Adrenal gland (tissue), 12 donors: ENCODE results near the gene DCHS2. TPM values are rescaled to one million over a fixed set of nuclear protein-coding genes. Genes with fewer than 3 reads are reported as not detected.

ENCODE experiments used
- DNase-seq, 7 donors: peaks; one replicate each; pipeline ENCODE4 v3.0.0-alpha.2; 2019 to 2020
- H3K27ac ChIP-seq, 5 donors: fragments of 200-600 bp; sonication (generic) in 4 of 5; 1 replicate in 3 of 5; 2 replicates in 2 of 5; pipeline versions ENCODE4 v1.5.1 to v1.8.0; 2016 to 2020; ENCODE audit warnings: mild to moderate bottlenecking in 1 of 5
- H3K27me3 ChIP-seq: fragments of 200-600 bp; 2 replicates; pipeline ENCODE4 v1.8.0; 2021
- H3K36me3 ChIP-seq, 2 donors: fragments of 200-600 bp; replicated peaks in 1 of 2; 1 replicate in 1 of 2; 2 replicates in 1 of 2; pipeline versions ENCODE4 v1.5.1 to v1.8.0; 2018 to 2022
- H3K4me1 ChIP-seq, 2 donors: fragments of 200-600 bp; replicated peaks in 1 of 2; 1 replicate in 1 of 2; 2 replicates in 1 of 2; pipeline versions ENCODE4 v1.5.1 to v1.8.0; 2018 to 2021
- H3K4me3 ChIP-seq, 4 donors: fragments of 200-600 bp; sonication (generic) in 3 of 4; one replicate each; pipeline ENCODE4 v1.5.1; 2016 to 2018
- H3K9me3 ChIP-seq, 3 donors: fragments of 200-600 bp; sonication (generic) in 1 of 3; replicated peaks in 1 of 3; 1 replicate in 2 of 3; 2 replicates in 1 of 3; pipeline versions ENCODE4 v1.5.1 to v1.8.0; 2016 to 2021
- POLR2A ChIP-seq, 2 donors: fragments of 450-650 bp; IDR thresholded peaks; one replicate each; pipeline ENCODE4 v1.6.1; 2017; ENCODE audit warnings: antibody characterized with exemption in 2 of 2, mild to moderate bottlenecking in 2 of 2, moderate library complexity in 1 of 2
- WGBS, 4 donors: extraction: QIAGEN DNeasy Blood & Tissue Kit in 2 of 4; methylation state at CpG; one replicate each; pipeline versions ENCODE4 v1.1.5 to v1.1.7; 2013 to 2017; 5-methylcytosine and 5-hydroxymethylcytosine counted together
- intact Hi-C, 2 donors: fragments of 100-400 bp; cut with DNase I; formaldehyde crosslinking; loops; one replicate each; pipeline versions ENCODE4 v1.14.1 to v1.15.0; 2022 to 2023
- polyA plus RNA-seq, 3 donors: library from polyadenylated mRNA; stranded (reverse); fragments of 200-250 nt in 2 of 3; fragments of 350-450 nt in 1 of 3; fragmentation: Illumina TruSeq in 1 of 3; extraction: RNeasy Lipid Tissue Mini Kit (QIAGEN cat#74804) in 1 of 3; gene quantifications; one replicate each; pipeline ENCODE4 v1.2.3, GENCODE V29; 2013 to 2014
- total RNA-seq, 9 donors: library from RNA; depleted of rRNA in 4 of 9; stranded (reverse); fragments of >200 nt in 4 of 9; fragments of 120-200 nt in 1 of 9; fragmentation: NEBNext Ultra II Directional in 1 of 9; extraction: Animal tissue kit (Norgen Biotek cat#: 25700) in 1 of 9; gene quantifications; one replicate each; pipeline versions ENCODE4 v1.1.0 to v1.2.4, GENCODE V29; 2013 to 2023
- TF ChIP-seq, protein P1 (sequence below), 6 experiments: fragments of 450-650 bp in 4 of 6; fragments of 200-600 bp in 2 of 6; sonication (generic) in 1 of 6; IDR thresholded peaks; 1 replicate in 5 of 6; 2 replicates in 1 of 6; pipeline versions ENCODE4 v1.5.1 to v1.8.0; 2016 to 2021; ENCODE audit warnings: antibody characterized with exemption in 6 of 6, mild to moderate bottlenecking in 2 of 6, moderate library complexity in 1 of 6
- donor health status: healthy with polysubstance abuse.
- donor health status: Bipolar disorder and iron deficiency.
- donor health status: DM: yes; HTN: yes; CAD: no.
- donor health status: DM: no; HTN: no; CAD: no.
- donor health status: DM: no; HTN: no; CAD: no.
- donor health status: DM: yes; HTN: yes; CAD: no.

The DCHS2 gene
- total and polyA plus RNA-seq, 12 donors, result 0.06 to 3.3 (median 0.78) TPM; not detected in 1

DNA sequence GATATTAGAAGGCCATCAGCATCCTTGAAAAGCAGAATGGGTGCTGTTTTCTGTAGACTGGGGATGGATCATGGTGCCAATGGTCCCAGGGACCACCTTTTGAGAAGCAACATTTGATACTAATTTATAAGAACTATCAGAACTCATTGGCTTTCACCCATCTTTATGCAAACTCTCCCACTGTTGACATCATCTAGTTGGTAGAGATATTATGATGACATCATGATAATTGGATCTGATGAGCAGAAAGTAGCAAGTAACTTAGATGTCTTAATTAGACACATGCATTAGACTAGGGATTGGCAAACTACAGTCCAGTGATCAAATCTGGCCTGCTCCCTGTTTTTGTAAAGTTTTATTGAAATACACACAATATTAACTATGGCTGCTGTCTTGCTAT lies 181.0 kb downstream of the DCHS2 start:
- no peaks in the 10 kb centered on the region for H3K9me3 ChIP-seq
- no peak overlapping the region for H3K27ac ChIP-seq
- no peaks in the 10 kb centered on the region for H3K27me3 ChIP-seq
- intact Hi-C loops, result no loop called here
- H3K4me1 ChIP-seq, result no peaks in the 10 kb centered on the region
- TF ChIP-seq, protein P1, sequence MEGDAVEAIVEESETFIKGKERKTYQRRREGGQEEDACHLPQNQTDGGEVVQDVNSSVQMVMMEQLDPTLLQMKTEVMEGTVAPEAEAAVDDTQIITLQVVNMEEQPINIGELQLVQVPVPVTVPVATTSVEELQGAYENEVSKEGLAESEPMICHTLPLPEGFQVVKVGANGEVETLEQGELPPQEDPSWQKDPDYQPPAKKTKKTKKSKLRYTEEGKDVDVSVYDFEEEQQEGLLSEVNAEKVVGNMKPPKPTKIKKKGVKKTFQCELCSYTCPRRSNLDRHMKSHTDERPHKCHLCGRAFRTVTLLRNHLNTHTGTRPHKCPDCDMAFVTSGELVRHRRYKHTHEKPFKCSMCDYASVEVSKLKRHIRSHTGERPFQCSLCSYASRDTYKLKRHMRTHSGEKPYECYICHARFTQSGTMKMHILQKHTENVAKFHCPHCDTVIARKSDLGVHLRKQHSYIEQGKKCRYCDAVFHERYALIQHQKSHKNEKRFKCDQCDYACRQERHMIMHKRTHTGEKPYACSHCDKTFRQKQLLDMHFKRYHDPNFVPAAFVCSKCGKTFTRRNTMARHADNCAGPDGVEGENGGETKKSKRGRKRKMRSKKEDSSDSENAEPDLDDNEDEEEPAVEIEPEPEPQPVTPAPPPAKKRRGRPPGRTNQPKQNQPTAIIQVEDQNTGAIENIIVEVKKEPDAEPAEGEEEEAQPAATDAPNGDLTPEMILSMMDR (IDR thresholded peaks at IDR 0.05), result no peak
- no peak for TF ChIP-seq POLR2A (IDR thresholded peaks at IDR 0.05)
- no peak overlapping the region for H3K4me3 ChIP-seq
- no peak for DNase-seq
- no peaks in the 10 kb centered on the region for H3K36me3 ChIP-seq

DNA sequence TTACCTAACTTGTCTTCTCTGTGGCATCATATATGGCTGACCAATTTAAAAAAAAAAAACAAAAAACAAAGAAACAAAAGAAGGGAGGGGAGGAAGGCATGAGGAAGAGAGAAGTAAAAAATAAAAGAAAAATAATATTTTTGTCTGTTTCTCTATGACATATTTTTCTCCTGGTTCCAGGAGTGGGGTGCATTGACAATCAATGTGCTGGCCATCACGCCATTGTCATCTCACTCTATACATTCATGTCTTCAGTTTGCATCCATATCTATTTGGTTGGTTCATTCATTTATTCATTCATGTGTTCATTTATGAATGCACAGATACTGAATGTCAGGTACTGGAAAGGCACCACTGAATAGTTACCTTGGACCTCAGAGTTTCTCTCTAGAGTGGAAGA lies 183.4 kb downstream of the DCHS2 start:
- 64 to 83% (median 69%) methylated on average over 1 of the region's 1 CpG for WGBS, 4 donors
- H3K4me1 ChIP-seq, result no peaks in the 10 kb centered on the region
- intact Hi-C loops, result no loop called here
- no peak overlapping the region for H3K27ac ChIP-seq
- H3K9me3 ChIP-seq, result no peaks in the 10 kb centered on the region
- H3K27me3 ChIP-seq, result no peaks in the 10 kb centered on the region
- H3K4me3 ChIP-seq, result no peak overlapping the region
- TF ChIP-seq, protein P1 (IDR thresholded peaks at IDR 0.05), result no peak
- no peak for TF ChIP-seq POLR2A (IDR thresholded peaks at IDR 0.05)
- no peak for DNase-seq
- H3K36me3 ChIP-seq, result no peaks in the 10 kb centered on the region

DNA sequence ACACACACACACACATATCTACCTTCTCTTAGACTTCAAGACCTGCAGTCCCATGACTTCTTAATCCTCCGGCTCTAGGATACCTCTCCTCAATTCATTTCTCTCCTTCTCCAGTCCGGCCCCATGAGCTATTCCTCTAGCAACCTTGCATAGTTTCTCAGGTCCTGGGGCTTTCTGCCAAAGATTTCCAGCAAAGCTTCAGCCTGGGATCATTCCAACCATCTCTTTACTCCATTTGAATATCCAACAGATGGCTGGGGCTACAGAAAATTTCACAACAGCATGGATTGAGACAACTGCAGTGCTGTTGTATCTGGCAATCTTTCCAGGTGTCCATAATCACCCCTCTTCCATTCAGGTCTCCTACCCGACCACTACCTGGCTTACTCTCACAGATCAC lies 184.1 kb downstream of the DCHS2 start:
- TF ChIP-seq, protein P1 (IDR thresholded peaks at IDR 0.05), result no peak
- TF ChIP-seq POLR2A (IDR thresholded peaks at IDR 0.05), result no peak
- DNase-seq, result no peak
- Histone ChIP-seq H3K36me3 (no peaks in the 10 kb centered on the region), H3K27ac (no peak overlapping the region), H3K27me3 (no peaks in the 10 kb centered on the region), H3K9me3 (no peaks in the 10 kb centered on the region), H3K4me3 (no peak overlapping the region), H3K4me1 (no peaks in the 10 kb centered on the region)
- WGBS, 4 donors, result 71 to 86% (median 80%) methylated on average over 3 of the region's 3 CpGs
- intact Hi-C loops, result no loop called here

DNA sequence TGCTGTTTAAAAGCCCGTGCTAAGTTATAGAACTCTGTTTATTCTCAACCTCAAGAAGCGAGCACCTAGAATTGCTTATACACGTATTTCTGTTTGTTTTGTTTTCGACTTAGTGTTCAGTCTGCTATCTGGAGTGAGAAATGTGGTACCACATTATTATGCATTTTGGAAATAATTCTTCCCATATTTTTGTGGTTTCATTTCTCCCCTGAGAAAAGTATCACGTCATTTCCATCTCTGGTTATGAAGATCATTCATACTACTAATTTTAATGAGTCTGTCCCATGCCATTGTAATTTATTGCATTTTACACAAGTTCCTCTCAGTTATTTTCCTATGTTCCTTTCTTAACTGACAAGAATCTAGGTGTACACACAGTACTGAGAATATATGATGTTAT lies 186.0 kb downstream of the DCHS2 start:
- 64 to 69% (median 66%) methylated on average over 5 of the region's 5 CpGs for WGBS, 4 donors
- Histone ChIP-seq H3K4me1 (no peaks in the 10 kb centered on the region), H3K36me3 (no peaks in the 10 kb centered on the region), H3K27ac (no peak overlapping the region), H3K9me3 (no peaks in the 10 kb centered on the region), H3K4me3 (no peak overlapping the region), H3K27me3 (no peaks in the 10 kb centered on the region)
- DNase-seq, result no peak
- TF ChIP-seq, protein P1 (IDR thresholded peaks at IDR 0.05), result no peak
- TF ChIP-seq POLR2A (IDR thresholded peaks at IDR 0.05), result no peak
- intact Hi-C loops, result no loop called here
